Hepatocyte (in vitro differentiated cells): ENCODE measurements around the gene HS6ST2. TPM values are rescaled to one million over a fixed set of nuclear protein-coding genes. Genes with fewer than 3 reads are reported as not detected.

Experiments
- DNase-seq: peaks from one replicate; pipeline ENCODE4 v3.0.0-alpha.2; 2016; ENCODE audit warnings: low spot score
- H2AFZ ChIP-seq: fragments of 200-600 bp; sonication (generic); 2 replicates; pipeline ENCODE4 v1.6.0; 2016; ENCODE audit warnings: antibody characterized with exemption, mild to moderate bottlenecking
- H3K27ac ChIP-seq: fragments of 200-600 bp; sonication (generic); 2 replicates; pipeline ENCODE4 v1.5.1; 2016; ENCODE audit warnings: mild to moderate bottlenecking
- H3K27me3 ChIP-seq: fragments of 200-600 bp; sonication (generic); 2 replicates; pipeline ENCODE4 v1.6.1; 2016
- H3K36me3 ChIP-seq: fragments of 200-600 bp; sonication (generic); replicated peaks from 2 replicates; pipeline ENCODE4 v1.5.1; 2016; ENCODE audit warnings: low read depth; ENCODE audit not compliant: insufficient read depth
- H3K4me1 ChIP-seq: fragments of 200-600 bp; sonication (generic); 2 replicates; pipeline ENCODE4 v1.5.1; 2016; ENCODE audit warnings: mild to moderate bottlenecking, moderate library complexity; ENCODE audit not compliant: insufficient read depth
- H3K4me2 ChIP-seq: fragments of 200-600 bp; sonication (generic); 2 replicates; pipeline ENCODE4 v1.6.0; 2016
- H3K4me3 ChIP-seq: fragments of 200-600 bp; sonication (generic); 2 replicates; pipeline ENCODE4 v1.5.1; 2016; ENCODE audit warnings: mild to moderate bottlenecking
- H3K79me2 ChIP-seq: fragments of 200-600 bp; sonication (generic); 2 replicates; pipeline ENCODE4 v1.6.0; 2017; ENCODE audit warnings: mild to moderate bottlenecking
- H3K9me2 ChIP-seq: fragments of 200-600 bp; sonication (generic); replicated peaks from 2 replicates; pipeline ENCODE4 v1.6.0; 2017; ENCODE audit warnings: mild to moderate bottlenecking; ENCODE audit not compliant: insufficient read depth
- H3K9me3 ChIP-seq: fragments of 200-600 bp; sonication (generic); 2 replicates; pipeline ENCODE4 v1.5.1; 2016; ENCODE audit warnings: low read depth, mild to moderate bottlenecking
- H4K20me1 ChIP-seq: fragments of 200-600 bp; sonication (generic); 2 replicates; pipeline ENCODE4 v1.6.0; 2016; ENCODE audit warnings: mild to moderate bottlenecking; ENCODE audit not compliant: insufficient read depth, poor library complexity, severe bottlenecking
- EZH2 ChIP-seq: fragments of 200-600 bp; sonication (generic); IDR thresholded peaks from 2 replicates; pipeline ENCODE4 v1.6.1; 2016; ENCODE audit warnings: antibody characterized with exemption, mild to moderate bottlenecking, borderline replicate concordance
- EZH2phosphoT487 ChIP-seq: fragments of 200-600 bp; sonication (generic); IDR thresholded peaks from one replicate; pipeline ENCODE4 v1.6.1; 2018; ENCODE audit warnings: antibody characterized with exemption, mild to moderate bottlenecking, low read depth, moderate library complexity; ENCODE audit not compliant: unreplicated experiment, severe bottlenecking
- WGBS: methylation state at CpG from one replicate; pipeline ENCODE4 v1.1.6; 2016; ENCODE audit warnings: low lambda C conversion rate; ENCODE audit errors: missing lambda C conversion rate; 5-methylcytosine and 5-hydroxymethylcytosine counted together
- polyA plus RNA-seq: library from polyadenylated mRNA; unstranded; fragments of >200 nt; fragmentation: Nextera tagmentation; extraction: Ambion mirVana; gene quantifications from 2 replicates; pipeline ENCODE4 v1.2.1, GENCODE V29; 2016
- total RNA-seq: library from RNA; depleted of rRNA; stranded (reverse); fragments of >200 nt; gene quantifications from 2 replicates; pipeline ENCODE4 v1.2.3, GENCODE V29; 2014
- TF ChIP-seq, protein P1 (sequence below): fragments of 200-600 bp; sonication (generic); IDR thresholded peaks from 2 replicates; pipeline ENCODE4 v1.5.1; 2016; ENCODE audit warnings: antibody characterized with exemption, mild to moderate bottlenecking; ENCODE audit not compliant: poor library complexity

Gene HS6ST2
- total and polyA plus RNA-seq, 2 experiments from 2014 or later, result 17.4 to 21.9 TPM

DNA sequence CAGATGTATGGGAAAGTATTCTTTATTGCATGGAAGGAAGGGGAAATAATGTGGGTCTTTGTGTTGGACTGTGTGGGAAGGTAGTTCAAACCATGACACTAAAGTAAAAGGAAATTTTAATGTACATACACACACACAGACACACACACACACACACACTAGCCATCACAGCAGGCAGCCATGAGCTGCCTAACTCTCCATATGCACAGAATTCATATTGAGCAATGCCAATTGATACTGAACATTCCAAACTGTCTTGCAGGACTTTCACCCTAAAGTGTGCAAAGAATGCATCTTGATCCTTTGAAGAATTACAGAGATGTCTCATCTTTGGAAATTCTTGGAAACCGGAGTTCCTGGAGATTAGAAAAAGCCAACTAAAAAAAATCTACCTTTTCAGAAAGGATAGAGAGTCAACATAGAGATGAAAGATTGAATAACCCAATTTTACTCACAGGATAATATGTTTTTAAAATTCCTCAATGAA is 349.0 kb downstream of the HS6ST2 start:
- no peaks in the 10 kb centered on the region for H4K20me1 ChIP-seq
- H3K4me1 ChIP-seq, result no peaks in the 10 kb centered on the region
- H3K27me3 ChIP-seq, result no peaks in the 10 kb centered on the region
- TF ChIP-seq, protein P1, sequence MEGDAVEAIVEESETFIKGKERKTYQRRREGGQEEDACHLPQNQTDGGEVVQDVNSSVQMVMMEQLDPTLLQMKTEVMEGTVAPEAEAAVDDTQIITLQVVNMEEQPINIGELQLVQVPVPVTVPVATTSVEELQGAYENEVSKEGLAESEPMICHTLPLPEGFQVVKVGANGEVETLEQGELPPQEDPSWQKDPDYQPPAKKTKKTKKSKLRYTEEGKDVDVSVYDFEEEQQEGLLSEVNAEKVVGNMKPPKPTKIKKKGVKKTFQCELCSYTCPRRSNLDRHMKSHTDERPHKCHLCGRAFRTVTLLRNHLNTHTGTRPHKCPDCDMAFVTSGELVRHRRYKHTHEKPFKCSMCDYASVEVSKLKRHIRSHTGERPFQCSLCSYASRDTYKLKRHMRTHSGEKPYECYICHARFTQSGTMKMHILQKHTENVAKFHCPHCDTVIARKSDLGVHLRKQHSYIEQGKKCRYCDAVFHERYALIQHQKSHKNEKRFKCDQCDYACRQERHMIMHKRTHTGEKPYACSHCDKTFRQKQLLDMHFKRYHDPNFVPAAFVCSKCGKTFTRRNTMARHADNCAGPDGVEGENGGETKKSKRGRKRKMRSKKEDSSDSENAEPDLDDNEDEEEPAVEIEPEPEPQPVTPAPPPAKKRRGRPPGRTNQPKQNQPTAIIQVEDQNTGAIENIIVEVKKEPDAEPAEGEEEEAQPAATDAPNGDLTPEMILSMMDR, result no peak
- TF ChIP-seq EZH2phosphoT487 (no peak), EZH2 (no peak)
- no peak overlapping the region for H3K4me3 ChIP-seq
- DNase-seq, result no peak
- H3K79me2 ChIP-seq, result no peaks in the 10 kb centered on the region
- H2AFZ ChIP-seq, result no peak overlapping the region
- H3K27ac ChIP-seq, result no peak overlapping the region
- H3K9me3 ChIP-seq, result no peaks in the 10 kb centered on the region
- WGBS, result 52% methylated on average over 1 of the region's 1 CpG
- H3K9me2 ChIP-seq, result no peaks in the 10 kb centered on the region
- H3K4me2 ChIP-seq, result no peak overlapping the region
- H3K36me3 ChIP-seq, result no peaks in the 10 kb centered on the region

DNA sequence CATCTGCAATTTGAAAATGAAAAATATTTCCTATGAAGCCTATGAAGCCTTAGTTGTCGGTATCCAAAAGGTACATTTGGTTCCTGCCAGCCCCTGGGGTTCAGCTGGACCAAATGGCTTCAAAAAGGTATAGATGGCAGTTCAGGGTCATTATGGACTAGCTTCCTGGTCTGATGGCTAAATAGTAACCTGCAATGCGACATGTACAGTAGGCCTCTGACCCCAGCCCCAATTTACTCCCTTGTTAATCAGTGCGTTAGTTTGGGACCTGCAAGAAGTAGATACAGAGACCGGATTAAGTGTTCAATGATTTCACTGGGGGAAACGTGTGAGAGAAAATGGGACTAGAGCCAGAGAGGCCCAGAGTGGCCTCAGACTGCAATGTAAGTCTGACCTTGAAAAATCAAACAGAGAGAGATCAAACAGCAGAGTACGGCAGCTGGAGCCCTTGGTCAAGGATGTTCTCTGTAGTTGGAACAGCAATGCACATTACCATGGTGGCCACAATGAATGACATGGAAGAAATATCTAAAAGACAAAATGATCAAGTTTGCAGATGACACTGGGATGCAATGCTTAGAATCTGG is 354.6 kb downstream of the HS6ST2 start:
- no peak overlapping the region for H3K27ac ChIP-seq
- no peaks in the 10 kb centered on the region for H3K9me2 ChIP-seq
- no peaks in the 10 kb centered on the region for H3K4me1 ChIP-seq
- H3K4me2 ChIP-seq, result no peak overlapping the region
- no peaks in the 10 kb centered on the region for H3K79me2 ChIP-seq
- H3K9me3 ChIP-seq, result no peaks in the 10 kb centered on the region
- DNase-seq, result no peak
- H3K36me3 ChIP-seq, result no peaks in the 10 kb centered on the region
- no peak overlapping the region for H2AFZ ChIP-seq
- 73% methylated on average over 6 of the region's 6 CpGs for WGBS
- no peaks in the 10 kb centered on the region for H3K27me3 ChIP-seq
- no peak overlapping the region for H3K4me3 ChIP-seq
- no peaks in the 10 kb centered on the region for H4K20me1 ChIP-seq
- TF ChIP-seq EZH2phosphoT487 (no peak), EZH2 (no peak)
- TF ChIP-seq, protein P1, result no peak

DNA sequence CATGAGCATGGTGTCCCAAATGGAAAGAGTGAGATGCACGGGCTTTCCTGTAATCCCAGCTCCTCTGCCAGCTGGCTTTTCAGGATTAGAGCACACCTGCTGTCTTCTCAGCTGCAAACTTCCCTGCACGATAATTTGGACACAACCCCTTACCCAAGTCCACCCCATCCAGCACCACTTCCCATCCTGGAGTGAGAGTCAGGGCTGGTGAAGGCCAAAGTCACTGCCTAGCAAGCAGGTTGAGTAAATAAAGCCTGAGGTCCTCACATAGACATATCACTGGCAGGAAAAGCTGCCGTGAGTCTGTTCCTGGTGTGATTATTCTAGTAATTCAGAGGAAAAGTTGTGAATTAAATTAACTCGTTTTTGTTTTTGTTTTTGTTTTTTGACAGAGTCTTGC is 355.7 kb downstream of the HS6ST2 start:
- H4K20me1 ChIP-seq, result no peaks in the 10 kb centered on the region
- TF ChIP-seq, protein P1, result no peak
- TF ChIP-seq EZH2phosphoT487 (no peak), EZH2 (no peak)
- H3K4me3 ChIP-seq, result no peak overlapping the region
- H3K36me3 ChIP-seq, result no peaks in the 10 kb centered on the region
- no peaks in the 10 kb centered on the region for H3K4me1 ChIP-seq
- H3K27ac ChIP-seq, result no peak overlapping the region
- DNase-seq, result no peak
- no peak overlapping the region for H2AFZ ChIP-seq
- H3K9me3 ChIP-seq, result no peaks in the 10 kb centered on the region
- H3K4me2 ChIP-seq, result no peak overlapping the region
- H3K9me2 ChIP-seq, result no peaks in the 10 kb centered on the region
- H3K27me3 ChIP-seq, result no peaks in the 10 kb centered on the region
- H3K79me2 ChIP-seq, result no peaks in the 10 kb centered on the region
- WGBS, result 68% methylated on average over 4 of the region's 4 CpGs
